SU-DHL-6 (cell line): ENCODE data around the gene ARMC8.

Source experiments
- H2AFZ ChIP-seq: fragments of 200-600 bp; sonication (generic); 2 replicates; pipeline ENCODE4 v1.6.1; 2014; ENCODE audit warnings: low read depth, mild to moderate bottlenecking, moderate library complexity, mixed read lengths, antibody characterized with exemption, low read length; ENCODE audit not compliant: severe bottlenecking
- H3F3A ChIP-seq: fragments of 200-600 bp; shearing (Covaris generic); 2 replicates; pipeline ENCODE4 v1.6.0; 2016; ENCODE audit warnings: antibody characterized with exemption, mild to moderate bottlenecking; ENCODE audit not compliant: insufficient read depth
- H3K27ac ChIP-seq: fragments of 200-600 bp; sonication (generic); 2 replicates; pipeline ENCODE4 v1.5.1; 2016; ENCODE audit warnings: low read depth, mild to moderate bottlenecking, low read length, moderate library complexity, mixed read lengths
- H3K27me3 ChIP-seq: fragments of 200-600 bp; sonication (generic), shearing (Covaris generic); 2 replicates; pipeline ENCODE4 v1.6.0; 2014; ENCODE audit warnings: mild to moderate bottlenecking, low read length
- H3K36me3 ChIP-seq: fragments of 200-600 bp; sonication (generic); 2 replicates; pipeline ENCODE4 v1.6.1; 2014; ENCODE audit warnings: mild to moderate bottlenecking, low read length, mixed read lengths
- H3K4me2 ChIP-seq: fragments of 300-600, 200-600 bp; shearing (Covaris generic), sonication (generic); 2 replicates; pipeline ENCODE4 v1.6.0; 2014; ENCODE audit warnings: low read length, low read depth, mild to moderate bottlenecking; ENCODE audit not compliant: poor library complexity, severe bottlenecking
- H3K4me3 ChIP-seq: fragments of 200-600 bp; sonication (generic); 2 replicates; pipeline ENCODE4 v1.5.1; 2014; ENCODE audit warnings: antibody characterized with exemption, low read length, mild to moderate bottlenecking, mixed read lengths; ENCODE audit not compliant: insufficient read depth, poor library complexity, severe bottlenecking
- H3K79me2 ChIP-seq: fragments of 200-600 bp; sonication (generic); 2 replicates; pipeline ENCODE4 v1.6.1; 2014; ENCODE audit warnings: mild to moderate bottlenecking, low read length, moderate library complexity; ENCODE audit not compliant: insufficient read depth
- H3K9ac ChIP-seq: fragments of 200-600 bp; sonication (generic); 2 replicates; pipeline ENCODE4 v1.7.0; 2014; ENCODE audit warnings: mild to moderate bottlenecking, low read length
- H3K9me2 ChIP-seq: fragments of 200-600 bp; sonication (generic); replicated peaks from 2 replicates; pipeline ENCODE4 v1.6.1; 2014; ENCODE audit warnings: low read length; ENCODE audit not compliant: insufficient read depth
- H3K9me3 ChIP-seq: fragments of 200-600 bp; sonication (generic); 2 replicates; pipeline ENCODE4 v1.6.1; 2014; ENCODE audit warnings: low read length, mixed read lengths; ENCODE audit not compliant: insufficient read depth
- H4K20me1 ChIP-seq: fragments of 200-600 bp; sonication (generic); 2 replicates; pipeline ENCODE4 v1.6.1; 2014; ENCODE audit warnings: low read depth, mild to moderate bottlenecking, antibody characterized with exemption, low read length, moderate library complexity, mixed read lengths
- EZH2phosphoT487 ChIP-seq: fragments of 200-600 bp; sonication (generic), shearing (Covaris generic); conservative IDR thresholded peaks from 2 replicates; pipeline ENCODE4 v1.6.1; 2018; ENCODE audit warnings: mild to moderate bottlenecking, antibody characterized with exemption, low read length, moderate library complexity, mixed read lengths
- TF ChIP-seq, protein P1 (sequence below): fragments of 200-600 bp; sonication (generic); IDR thresholded peaks from one replicate; pipeline ENCODE4 v1.5.1; 2017; ENCODE audit warnings: antibody characterized with exemption, mild to moderate bottlenecking, low read length, moderate library complexity; ENCODE audit not compliant: insufficient read depth, poor library complexity, severe bottlenecking

Gene ARMC8

GRCh38 chr3:138197524-138197923 is 10.4 kb downstream of the ARMC8 start:
- Histone ChIP-seq H3K27ac (no peak overlapping the region), H3K9ac (no peak overlapping the region), H3K4me2 (no peak overlapping the region), H3K9me3 (no peaks in the 10 kb centered on the region), H3K27me3 (no peaks in the 10 kb centered on the region), H2AFZ (no peak overlapping the region), H3K4me3 (no peak overlapping the region), H4K20me1 (peaks cover 12% of the 10 kb centered on the region), H3F3A (no peaks in the 10 kb centered on the region), H3K9me2 (no peaks in the 10 kb centered on the region), H3K79me2 (peaks cover 97% of the 10 kb centered on the region), H3K36me3 (0 out of 2 replicates have a peak, but pooled peaks cover 5% of the 10 kb centered on the region)
- TF ChIP-seq, protein P1, sequence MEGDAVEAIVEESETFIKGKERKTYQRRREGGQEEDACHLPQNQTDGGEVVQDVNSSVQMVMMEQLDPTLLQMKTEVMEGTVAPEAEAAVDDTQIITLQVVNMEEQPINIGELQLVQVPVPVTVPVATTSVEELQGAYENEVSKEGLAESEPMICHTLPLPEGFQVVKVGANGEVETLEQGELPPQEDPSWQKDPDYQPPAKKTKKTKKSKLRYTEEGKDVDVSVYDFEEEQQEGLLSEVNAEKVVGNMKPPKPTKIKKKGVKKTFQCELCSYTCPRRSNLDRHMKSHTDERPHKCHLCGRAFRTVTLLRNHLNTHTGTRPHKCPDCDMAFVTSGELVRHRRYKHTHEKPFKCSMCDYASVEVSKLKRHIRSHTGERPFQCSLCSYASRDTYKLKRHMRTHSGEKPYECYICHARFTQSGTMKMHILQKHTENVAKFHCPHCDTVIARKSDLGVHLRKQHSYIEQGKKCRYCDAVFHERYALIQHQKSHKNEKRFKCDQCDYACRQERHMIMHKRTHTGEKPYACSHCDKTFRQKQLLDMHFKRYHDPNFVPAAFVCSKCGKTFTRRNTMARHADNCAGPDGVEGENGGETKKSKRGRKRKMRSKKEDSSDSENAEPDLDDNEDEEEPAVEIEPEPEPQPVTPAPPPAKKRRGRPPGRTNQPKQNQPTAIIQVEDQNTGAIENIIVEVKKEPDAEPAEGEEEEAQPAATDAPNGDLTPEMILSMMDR: no peak
- no peak for TF ChIP-seq EZH2phosphoT487

- H3K27ac ChIP-seq: no peak overlapping the region
- H3K4me2 ChIP-seq: no peak overlapping the region
These were observed 12.8 kb downstream of the ARMC8 start for GRCh38 chr3:138199851-138200250.

GRCh38 chr3:138200424-138200823 is 13.3 kb downstream of the ARMC8 start:
- H3K4me2 ChIP-seq: no peak overlapping the region
- 0 out of 2 replicates have a peak, but pooled peaks cover 5% of the 10 kb centered on the region for H3K36me3 ChIP-seq
- H3K9me3 ChIP-seq: no peaks in the 10 kb centered on the region
- no peak overlapping the region for H3K4me3 ChIP-seq
- no peaks in the 10 kb centered on the region for H3F3A ChIP-seq
- H3K9ac ChIP-seq: no peak overlapping the region
- H4K20me1 ChIP-seq: peaks cover 17% of the 10 kb centered on the region
- no peaks in the 10 kb centered on the region for H3K9me2 ChIP-seq
- peaks cover 99% of the 10 kb centered on the region for H3K79me2 ChIP-seq
- no peak overlapping the region for H3K27ac ChIP-seq
- H3K27me3 ChIP-seq: no peaks in the 10 kb centered on the region
- no peak overlapping the region for H2AFZ ChIP-seq
- TF ChIP-seq, protein P1: no peak
- TF ChIP-seq EZH2phosphoT487: no peak

More at GRCh38 chr3:138199851-138200250, 12.8 kb downstream of the ARMC8 start:
- Histone ChIP-seq H3K9me3 (no peaks in the 10 kb centered on the region), H4K20me1 (peaks cover 16% of the 10 kb centered on the region), H3K9me2 (no peaks in the 10 kb centered on the region), H3F3A (no peaks in the 10 kb centered on the region), H3K27me3 (no peaks in the 10 kb centered on the region), H3K9ac (no peak overlapping the region), H2AFZ (no peak overlapping the region), H3K79me2 (peaks cover 100% of the 10 kb centered on the region), H3K4me3 (no peak overlapping the region), H3K36me3 (0 out of 2 replicates have a peak, but pooled peaks cover 5% of the 10 kb centered on the region)
- TF ChIP-seq, protein P1: no peak
- no peak for TF ChIP-seq EZH2phosphoT487
